Right atrium auricular region (tissue), 2 donors: ENCODE results near the gene INSM1. TPM values are rescaled to one million over a fixed set of nuclear protein-coding genes. Genes with fewer than 3 reads are reported as not detected.

Experiments used
- DNase-seq: peaks from one replicate; pipeline ENCODE4 v3.0.0-alpha.2; 2019; ENCODE audit warnings: low spot score
- H3K27ac ChIP-seq, 2 donors: fragments of 200-600 bp; sonication (generic); 1 replicate in 1 of 2; 2 replicates in 1 of 2; pipeline ENCODE4 v1.5.1; 2016 to 2019
- H3K27me3 ChIP-seq, 2 donors: fragments of 200-600 bp; sonication (generic); one replicate each; pipeline versions ENCODE4 v1.5.1 to v1.6.0; 2017 to 2019
- H3K36me3 ChIP-seq: fragments of 200-600 bp; sonication (generic); one replicate; pipeline ENCODE4 v1.5.1; 2016
- H3K4me1 ChIP-seq, 2 donors: fragments of 200-600 bp; sonication (generic); one replicate each; pipeline versions ENCODE4 v1.5.1 to v1.6.0; 2017 to 2019
- H3K4me3 ChIP-seq, 2 donors: fragments of 200-600 bp; sonication (generic); 1 replicate in 1 of 2; 2 replicates in 1 of 2; pipeline ENCODE4 v1.5.1; 2017 to 2019; ENCODE audit warnings: mild to moderate bottlenecking in 1 of 2, moderate library complexity in 1 of 2
- H3K9me3 ChIP-seq, 2 donors: fragments of 200-600 bp; sonication (generic); one replicate each; pipeline ENCODE4 v1.5.1; 2019
- total RNA-seq, 2 donors: library from RNA; depleted of rRNA; stranded (reverse); fragments of >200 nt; gene quantifications; one replicate each; pipeline ENCODE4 v1.1.0, GENCODE V29; 2016
- TF ChIP-seq, protein P1 (sequence below), 2 donors: fragments of 200-600 bp; sonication (generic); IDR thresholded peaks; one replicate each; pipeline ENCODE4 v1.5.1; 2019; ENCODE audit warnings: antibody characterized with exemption in 2 of 2

The INSM1 gene
- total RNA-seq, 2 donors from 2014 or later, result not detected

DNA sequence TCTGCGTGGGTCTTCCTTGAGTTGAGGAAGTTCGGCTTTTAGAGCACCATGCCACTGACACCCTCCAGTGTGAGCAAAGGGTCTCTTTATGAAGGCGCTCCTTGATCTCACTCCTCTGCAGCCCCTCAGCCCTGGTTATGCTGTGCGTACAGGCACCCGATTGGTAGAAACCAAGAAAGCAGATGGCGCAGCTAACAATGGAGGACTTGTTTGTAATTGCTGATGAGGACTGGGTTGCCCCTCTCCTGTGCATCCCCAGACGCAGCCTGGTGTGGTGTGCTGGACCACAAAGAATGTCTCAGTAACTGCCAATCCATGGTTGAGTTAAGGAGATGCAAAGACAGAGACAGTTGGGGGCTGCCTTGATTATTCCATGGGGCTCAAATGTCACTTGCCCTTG, 30.2 kb downstream of the INSM1 start:
- H3K36me3 ChIP-seq, result no peaks in the 10 kb centered on the region

DNA sequence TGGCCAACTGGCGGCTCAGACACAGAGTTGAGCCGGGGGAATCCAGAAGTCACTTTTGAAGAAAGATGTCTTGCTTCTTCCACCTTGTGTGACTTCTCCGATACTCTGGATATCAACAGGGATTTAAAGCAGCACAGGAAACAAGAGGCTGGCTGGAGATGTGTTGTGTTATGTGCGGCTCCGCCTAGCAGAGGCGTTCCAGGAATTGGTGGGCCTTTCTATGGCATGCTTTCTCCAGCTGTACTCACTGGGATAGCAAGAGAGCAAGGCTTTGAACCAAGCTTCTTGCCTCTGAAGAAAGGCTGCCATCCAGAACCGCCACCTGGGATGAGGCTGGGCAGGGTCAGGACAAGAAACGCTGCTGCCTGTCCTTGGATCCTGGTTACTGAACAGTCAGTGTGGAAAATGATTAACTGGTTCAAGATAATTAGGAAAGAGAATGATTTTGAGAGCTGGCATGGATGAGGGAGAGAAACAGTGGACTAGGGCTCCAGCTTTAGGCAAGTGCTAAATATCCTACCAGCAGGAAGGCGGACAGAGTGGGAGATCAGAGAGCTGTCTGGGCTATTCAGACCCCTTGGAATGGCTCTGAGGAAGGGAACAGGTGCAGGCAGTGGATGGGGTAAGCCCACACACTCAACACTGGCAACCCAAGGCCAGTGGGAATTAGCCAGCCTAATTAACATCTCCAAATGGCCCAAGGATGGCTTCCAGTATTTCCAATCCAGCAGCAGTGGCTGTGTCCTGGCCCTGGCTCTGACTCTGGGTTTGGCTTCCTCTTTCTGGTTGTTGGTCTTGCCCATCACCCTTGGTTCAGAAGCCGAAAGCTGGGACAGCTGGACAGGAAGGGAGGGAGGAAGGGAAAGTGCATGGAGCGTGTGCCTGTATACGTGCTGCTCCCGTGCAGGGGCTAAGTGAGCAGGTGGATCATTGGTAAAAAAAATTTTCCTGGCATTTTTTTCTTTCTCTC, 31.9 kb downstream of the INSM1 start:
- H3K9me3 ChIP-seq, result no peaks in the 10 kb centered on the region
- DNase-seq, result no peak
- no peaks in the 10 kb centered on the region for H3K27me3 ChIP-seq
- H3K4me3 ChIP-seq, result no peak overlapping the region
- no peaks in the 10 kb centered on the region for H3K36me3 ChIP-seq
- no peaks in the 10 kb centered on the region for H3K4me1 ChIP-seq
- H3K27ac ChIP-seq, result no peak overlapping the region
- TF ChIP-seq, protein P1, sequence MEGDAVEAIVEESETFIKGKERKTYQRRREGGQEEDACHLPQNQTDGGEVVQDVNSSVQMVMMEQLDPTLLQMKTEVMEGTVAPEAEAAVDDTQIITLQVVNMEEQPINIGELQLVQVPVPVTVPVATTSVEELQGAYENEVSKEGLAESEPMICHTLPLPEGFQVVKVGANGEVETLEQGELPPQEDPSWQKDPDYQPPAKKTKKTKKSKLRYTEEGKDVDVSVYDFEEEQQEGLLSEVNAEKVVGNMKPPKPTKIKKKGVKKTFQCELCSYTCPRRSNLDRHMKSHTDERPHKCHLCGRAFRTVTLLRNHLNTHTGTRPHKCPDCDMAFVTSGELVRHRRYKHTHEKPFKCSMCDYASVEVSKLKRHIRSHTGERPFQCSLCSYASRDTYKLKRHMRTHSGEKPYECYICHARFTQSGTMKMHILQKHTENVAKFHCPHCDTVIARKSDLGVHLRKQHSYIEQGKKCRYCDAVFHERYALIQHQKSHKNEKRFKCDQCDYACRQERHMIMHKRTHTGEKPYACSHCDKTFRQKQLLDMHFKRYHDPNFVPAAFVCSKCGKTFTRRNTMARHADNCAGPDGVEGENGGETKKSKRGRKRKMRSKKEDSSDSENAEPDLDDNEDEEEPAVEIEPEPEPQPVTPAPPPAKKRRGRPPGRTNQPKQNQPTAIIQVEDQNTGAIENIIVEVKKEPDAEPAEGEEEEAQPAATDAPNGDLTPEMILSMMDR (IDR thresholded peaks at IDR 0.05), result no peak

More for the DNA sequence above, 30.2 kb downstream of the INSM1 start:
- Histone ChIP-seq H3K27me3 (no peaks in the 10 kb centered on the region), H3K9me3 (no peaks in the 10 kb centered on the region), H3K4me3 (no peak overlapping the region), H3K4me1 (no peaks in the 10 kb centered on the region), H3K27ac (no peak overlapping the region)
- TF ChIP-seq, protein P1 (IDR thresholded peaks at IDR 0.05), result no peak
- DNase-seq, result no peak

DNA sequence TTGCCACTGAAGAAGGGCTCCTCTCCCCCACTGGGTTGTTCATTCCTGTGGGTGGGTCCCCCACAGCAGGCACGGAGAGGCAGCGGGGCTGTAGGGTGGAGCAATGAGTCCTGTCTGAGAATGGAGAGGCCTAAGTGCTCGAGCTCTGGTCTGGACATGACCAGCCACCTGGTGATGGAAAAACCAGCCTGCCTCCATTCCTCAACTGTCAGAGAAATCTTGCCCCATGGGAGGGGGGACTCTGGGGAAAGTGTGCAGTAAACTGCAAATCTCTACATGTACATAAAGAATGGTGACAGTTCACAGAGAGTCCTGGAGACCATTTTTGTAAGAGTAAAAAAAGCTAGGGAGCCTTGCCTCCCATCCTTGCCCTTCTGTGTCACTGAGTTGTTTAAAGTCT, 34.1 kb downstream of the INSM1 start:
- Histone ChIP-seq H3K4me1 (no peaks in the 10 kb centered on the region), H3K27me3 (no peaks in the 10 kb centered on the region), H3K27ac (no peak overlapping the region), H3K36me3 (no peaks in the 10 kb centered on the region), H3K4me3 (no peak overlapping the region), H3K9me3 (no peaks in the 10 kb centered on the region)
- TF ChIP-seq, protein P1 (IDR thresholded peaks at IDR 0.05), result no peak
- DNase-seq, result no peak

DNA sequence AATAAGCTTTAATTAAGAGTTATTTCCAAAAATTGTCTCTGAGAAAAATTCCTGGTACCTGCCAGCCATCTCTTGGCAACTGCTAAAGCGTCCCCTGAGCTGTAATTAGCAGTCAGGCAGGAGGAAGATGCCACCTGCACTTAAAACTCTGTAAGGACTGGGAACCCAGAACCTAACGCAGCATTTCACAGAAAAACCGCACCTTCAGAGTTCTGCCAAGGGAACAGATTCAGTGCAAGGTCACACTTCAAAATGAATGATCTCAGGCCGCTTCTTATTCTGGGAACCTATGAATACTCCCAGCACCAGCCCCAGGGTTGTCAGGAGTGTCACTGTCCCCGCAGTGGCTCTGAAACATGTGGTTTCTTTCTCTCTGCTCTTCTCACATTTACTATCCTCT, 36.7 kb downstream of the INSM1 start:
- TF ChIP-seq, protein P1 (IDR thresholded peaks at IDR 0.05), result no peak
- Histone ChIP-seq H3K27ac (no peak overlapping the region), H3K4me3 (no peak overlapping the region), H3K27me3 (no peaks in the 10 kb centered on the region), H3K9me3 (no peaks in the 10 kb centered on the region), H3K36me3 (no peaks in the 10 kb centered on the region), H3K4me1 (no peaks in the 10 kb centered on the region)
- no peak for DNase-seq

DNA sequence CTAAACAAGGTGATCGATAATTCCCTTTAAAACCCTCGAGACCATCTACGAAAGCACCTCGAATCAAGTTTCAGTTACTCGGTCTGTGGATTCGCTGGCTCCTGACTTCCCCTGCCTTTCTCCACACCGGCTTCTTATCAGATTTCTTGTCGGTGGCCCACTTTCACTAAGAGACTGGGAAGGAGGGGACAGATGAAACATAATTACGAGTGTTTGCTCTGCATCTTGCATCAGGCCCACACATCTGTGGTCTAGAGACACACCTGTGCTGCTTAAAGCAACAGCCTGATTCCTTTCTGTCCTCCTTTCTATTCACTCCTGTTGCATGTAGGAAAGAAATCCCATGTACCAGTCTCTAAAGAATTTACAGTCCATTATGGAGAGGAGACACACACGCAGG, 37.7 kb downstream of the INSM1 start:
- Histone ChIP-seq H3K36me3 (no peaks in the 10 kb centered on the region), H3K4me1 (peaks cover 0 to 6% of the 10 kb centered on the region in 2 donors), H3K4me3 (no peak overlapping the region), H3K9me3 (no peaks in the 10 kb centered on the region), H3K27me3 (no peaks in the 10 kb centered on the region), H3K27ac (no peak overlapping the region)
- TF ChIP-seq, protein P1 (IDR thresholded peaks at IDR 0.05), result no peak
- no peak for DNase-seq
